ENCODE data around the gene M1AP. TPM values are rescaled to one million over a fixed set of nuclear protein-coding genes. Genes with fewer than 3 reads are reported as not detected.

The M1AP gene
- total and polyA plus RNA-seq, 2 donors from 2014 or later, result 0.49 to 3.4 TPM

DNA sequence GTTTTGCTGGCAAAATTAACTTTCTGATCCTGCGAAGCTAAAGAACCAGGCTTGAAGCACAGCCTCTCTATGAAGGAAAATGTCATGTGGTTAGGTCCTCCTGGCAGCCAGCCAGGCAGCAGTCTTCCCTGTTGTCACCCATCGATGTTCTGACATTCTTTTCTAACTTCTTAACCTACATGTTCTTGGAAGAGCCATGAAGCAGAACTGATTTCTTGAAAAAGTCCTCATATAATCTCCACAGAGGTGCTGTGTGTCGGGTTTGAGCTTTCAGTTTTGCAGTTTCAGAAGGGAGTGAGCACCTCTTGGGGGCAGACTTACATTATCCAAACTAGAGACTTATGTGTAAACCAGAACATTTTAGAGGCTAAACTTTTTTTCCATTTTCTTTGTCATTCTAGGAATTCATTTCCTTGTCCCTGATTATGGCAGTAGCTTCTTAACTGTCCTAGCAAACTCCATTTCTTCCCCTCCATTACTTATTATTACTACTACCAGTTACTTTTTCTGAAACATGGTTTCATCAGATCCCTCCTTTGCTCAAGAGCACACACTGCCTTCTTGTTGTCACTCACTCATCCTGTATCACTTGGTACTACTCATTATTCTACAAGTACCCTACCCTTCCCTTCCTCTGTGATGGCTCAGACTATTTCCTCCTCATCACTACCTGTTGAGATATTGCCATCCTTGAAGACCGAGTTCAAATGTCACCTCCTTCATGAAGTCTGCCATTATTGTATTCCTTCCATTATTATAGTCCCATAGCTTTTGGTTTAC, 62.5 kb downstream of the M1AP start:
- TF ChIP-seq, protein P1, sequence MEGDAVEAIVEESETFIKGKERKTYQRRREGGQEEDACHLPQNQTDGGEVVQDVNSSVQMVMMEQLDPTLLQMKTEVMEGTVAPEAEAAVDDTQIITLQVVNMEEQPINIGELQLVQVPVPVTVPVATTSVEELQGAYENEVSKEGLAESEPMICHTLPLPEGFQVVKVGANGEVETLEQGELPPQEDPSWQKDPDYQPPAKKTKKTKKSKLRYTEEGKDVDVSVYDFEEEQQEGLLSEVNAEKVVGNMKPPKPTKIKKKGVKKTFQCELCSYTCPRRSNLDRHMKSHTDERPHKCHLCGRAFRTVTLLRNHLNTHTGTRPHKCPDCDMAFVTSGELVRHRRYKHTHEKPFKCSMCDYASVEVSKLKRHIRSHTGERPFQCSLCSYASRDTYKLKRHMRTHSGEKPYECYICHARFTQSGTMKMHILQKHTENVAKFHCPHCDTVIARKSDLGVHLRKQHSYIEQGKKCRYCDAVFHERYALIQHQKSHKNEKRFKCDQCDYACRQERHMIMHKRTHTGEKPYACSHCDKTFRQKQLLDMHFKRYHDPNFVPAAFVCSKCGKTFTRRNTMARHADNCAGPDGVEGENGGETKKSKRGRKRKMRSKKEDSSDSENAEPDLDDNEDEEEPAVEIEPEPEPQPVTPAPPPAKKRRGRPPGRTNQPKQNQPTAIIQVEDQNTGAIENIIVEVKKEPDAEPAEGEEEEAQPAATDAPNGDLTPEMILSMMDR (IDR thresholded peaks at IDR 0.05; ENCODE audit: borderline replicate concordance, extremely low read depth, insufficient read depth), result no peak
- Histone ChIP-seq H3K9me3 (ENCODE audit: control insufficient read depth in 2 of 3, insufficient read depth in 1 of 3, low read length in 3 of 3) (no peaks in the 10 kb centered on the region), H3K27me3 (ENCODE audit: control insufficient read depth, insufficient read depth, low read length) (no peaks in the 10 kb centered on the region), H3K9ac (ENCODE audit: low read length in 3 of 3) (no peak overlapping the region), H3K4me1 (ENCODE audit: control insufficient read depth in 2 of 3, insufficient read depth in 2 of 3, low read depth in 1 of 3, low read length in 3 of 3) (peaks cover 0 to 2% (median 0%) of the 10 kb centered on the region in 3 donors), H3K27ac (ENCODE audit: low read depth in 2 of 2, low read length in 2 of 2) (no peak overlapping the region), H3K4me3 (ENCODE audit: low read length in 3 of 3) (no peak overlapping the region), H3K36me3 (ENCODE audit: control insufficient read depth in 2 of 3, insufficient read depth in 3 of 3, low read length in 3 of 3) (no peaks in the 10 kb centered on the region)
- intact Hi-C loops (cut with DNase I), result loop anchor here (5.0 kb wide), 1 partner anchor 98 kb away; no protein-coding TSS in a partner anchor
- FAIRE-seq (no peak), DNase-seq (peak in 2 of 5 donors; percentile 5 to 8)

DNA sequence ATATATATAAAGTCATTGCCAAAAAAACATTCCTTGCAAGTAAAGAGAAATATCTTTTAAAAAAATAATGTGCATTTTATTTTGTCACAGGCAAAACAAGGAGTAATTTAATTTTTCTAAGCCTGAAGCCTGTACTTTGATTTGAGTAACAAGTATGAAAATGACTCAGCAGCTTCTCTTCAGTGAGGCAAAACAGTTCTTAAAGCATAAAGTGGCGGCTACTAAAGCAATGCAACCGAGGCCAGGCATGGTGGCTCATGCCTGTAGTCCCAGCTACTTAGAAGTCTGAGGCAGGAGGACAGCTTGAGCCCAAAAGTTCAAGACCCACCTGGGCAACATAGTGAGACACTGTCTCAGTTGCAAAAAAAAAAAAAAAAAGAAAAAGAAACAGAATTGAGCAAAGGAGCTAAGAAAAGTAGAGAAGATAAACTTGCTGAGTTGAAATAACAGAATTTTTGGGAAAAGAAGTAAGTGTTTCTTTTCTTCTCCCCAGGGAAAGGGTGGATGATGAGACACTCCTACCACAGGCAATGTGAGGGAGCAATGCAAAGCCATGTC, 64.0 kb downstream of the M1AP start:
- H3K36me3 ChIP-seq (ENCODE audit: control insufficient read depth in 2 of 3, insufficient read depth in 3 of 3, low read length in 3 of 3), result no peaks in the 10 kb centered on the region
- no peak overlapping the region for H3K27ac ChIP-seq (ENCODE audit: low read depth in 2 of 2, low read length in 2 of 2)
- H3K4me1 ChIP-seq (ENCODE audit: control insufficient read depth in 2 of 3, insufficient read depth in 2 of 3, low read depth in 1 of 3, low read length in 3 of 3), result peaks cover 0 to 2% (median 0%) of the 10 kb centered on the region in 3 donors
- DNase-seq (no peak), FAIRE-seq (no peak)
- TF ChIP-seq, protein P1 (IDR thresholded peaks at IDR 0.05; ENCODE audit: borderline replicate concordance, extremely low read depth, insufficient read depth), result no peak
- no peak overlapping the region for H3K9ac ChIP-seq (ENCODE audit: low read length in 3 of 3)
- intact Hi-C loops (cut with DNase I), result no loop called here
- no peak overlapping the region for H3K4me3 ChIP-seq (ENCODE audit: low read length in 3 of 3)
- no peaks in the 10 kb centered on the region for H3K9me3 ChIP-seq (ENCODE audit: control insufficient read depth in 2 of 3, insufficient read depth in 1 of 3, low read length in 3 of 3)
- no peaks in the 10 kb centered on the region for H3K27me3 ChIP-seq (ENCODE audit: control insufficient read depth, insufficient read depth, low read length)

- intact Hi-C loops (cut with DNase I), result no loop called here
- H3K27ac ChIP-seq (ENCODE audit: low read depth in 2 of 2, low read length in 2 of 2), result no peak overlapping the region
- H3K9ac ChIP-seq (ENCODE audit: low read length in 3 of 3), result no peak overlapping the region
- DNase-seq (no peak), FAIRE-seq (no peak)
- H3K36me3 ChIP-seq (ENCODE audit: control insufficient read depth in 2 of 3, insufficient read depth in 3 of 3, low read length in 3 of 3), result no peaks in the 10 kb centered on the region
- no peaks in the 10 kb centered on the region for H3K9me3 ChIP-seq (ENCODE audit: control insufficient read depth in 2 of 3, insufficient read depth in 1 of 3, low read length in 3 of 3)
- no peak overlapping the region for H3K4me3 ChIP-seq (ENCODE audit: low read length in 3 of 3)
- peaks cover 0 to 2% (median 0%) of the 10 kb centered on the region in 3 donors for H3K4me1 ChIP-seq (ENCODE audit: control insufficient read depth in 2 of 3, insufficient read depth in 2 of 3, low read depth in 1 of 3, low read length in 3 of 3)
- TF ChIP-seq, protein P1 (IDR thresholded peaks at IDR 0.05; ENCODE audit: borderline replicate concordance, extremely low read depth, insufficient read depth), result no peak
- H3K27me3 ChIP-seq (ENCODE audit: control insufficient read depth, insufficient read depth, low read length), result no peaks in the 10 kb centered on the region
These were observed 64.6 kb downstream of the M1AP start for GRCh38 chr2:74583504-74583903.

Data from kidney (tissue), 14 donors.